Measurements from ENCODE around the gene AUTS2.

Gene AUTS2

GRCh38 chr7:70694434-70694970 lies 1096.2 kb downstream of the AUTS2 start:
- DNase-seq = no peak

GRCh38 chr7:70694971-70695794 lies 1096.9 kb downstream of the AUTS2 start:
- DNase-seq = no peak

GRCh38 chr7:70695795-70696083 lies 1097.5 kb downstream of the AUTS2 start:
- DNase-seq = no peak

DNA sequence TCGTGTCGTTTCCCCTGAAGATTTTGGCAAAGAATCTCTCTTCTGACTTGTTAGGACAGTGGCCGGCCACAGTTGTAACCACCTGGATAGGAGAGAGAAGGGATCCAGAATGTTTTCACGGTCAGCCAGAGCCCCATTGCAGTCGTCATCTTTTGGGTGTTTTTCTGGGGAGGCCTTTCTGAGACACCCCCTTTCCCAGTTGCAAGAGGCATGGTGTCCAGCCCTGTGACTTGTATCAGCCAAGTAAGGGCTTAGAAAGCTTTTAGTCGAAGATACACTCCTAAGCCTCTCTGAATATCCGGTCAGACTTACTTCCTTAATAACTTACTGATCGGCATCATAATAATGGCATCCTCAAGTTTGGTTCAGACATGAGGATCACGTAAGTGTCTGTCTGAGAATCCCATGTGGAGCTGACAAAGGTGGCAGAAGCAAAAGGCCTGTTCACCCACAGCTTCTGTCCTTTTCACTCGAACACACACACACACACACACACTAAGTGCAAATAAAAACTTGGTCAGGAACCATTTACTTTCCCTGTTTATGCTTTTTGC lies 1098.0 kb downstream of the AUTS2 start:
- DNase-seq = no peak

DNA sequence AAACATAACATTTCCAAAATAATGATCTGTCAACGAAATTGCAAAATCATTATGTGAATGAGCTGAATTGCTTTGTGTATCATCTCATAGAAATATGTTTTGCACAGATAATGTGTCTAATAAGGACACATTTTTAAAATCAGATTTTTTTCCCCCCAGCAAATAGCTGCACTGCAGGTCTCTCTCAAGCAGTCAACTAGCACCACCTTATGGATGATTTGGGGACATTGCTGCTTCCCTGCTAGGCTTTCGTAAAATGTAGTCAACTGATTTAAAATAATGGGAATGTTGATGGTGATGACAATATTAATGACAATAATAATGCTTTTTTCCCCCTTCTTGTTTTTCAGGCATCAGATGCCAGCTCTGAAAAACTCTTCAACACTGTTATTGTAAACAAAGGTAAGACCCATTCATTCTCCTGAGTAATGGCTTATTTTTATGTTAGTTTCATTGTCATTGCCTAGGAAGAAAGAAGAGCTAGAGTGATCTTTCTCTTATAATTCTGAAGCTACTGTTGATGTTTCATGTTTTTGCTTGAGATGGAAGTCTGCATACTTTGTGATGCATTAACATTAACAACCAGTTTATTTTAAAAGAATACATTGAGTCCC lies 1100.1 kb downstream of the AUTS2 start:
- no peak for DNase-seq

GRCh38 chr7:70699271-70699670 lies 1101.0 kb downstream of the AUTS2 start:
- no peak for DNase-seq

- no peak for DNase-seq
Measured at GRCh38 chr7:70700055-70700940, 1102.0 kb downstream of the AUTS2 start.

- DNase-seq = no peak
Measured at GRCh38 chr7:70700941-70701425, 1102.7 kb downstream of the AUTS2 start.

DNA sequence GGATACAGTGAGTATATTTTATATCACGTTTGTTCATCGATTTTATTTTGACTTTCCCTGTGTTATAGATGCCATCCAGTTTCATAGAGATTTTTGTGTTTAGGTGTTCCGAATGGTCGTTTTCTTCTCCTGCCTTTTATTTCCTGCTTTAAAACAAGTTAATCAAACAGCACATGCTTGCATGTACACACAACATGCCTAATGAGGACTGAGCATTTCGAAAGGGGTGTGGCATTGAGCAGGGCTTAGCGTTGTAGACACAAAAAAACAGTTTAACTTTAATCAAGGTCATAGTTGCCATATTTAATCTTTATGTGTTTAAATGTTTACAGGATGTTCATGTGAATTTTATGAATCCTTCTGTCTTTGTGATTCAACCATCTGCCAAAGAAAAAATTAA lies 1103.2 kb downstream of the AUTS2 start:
- no peak for DNase-seq

DNA sequence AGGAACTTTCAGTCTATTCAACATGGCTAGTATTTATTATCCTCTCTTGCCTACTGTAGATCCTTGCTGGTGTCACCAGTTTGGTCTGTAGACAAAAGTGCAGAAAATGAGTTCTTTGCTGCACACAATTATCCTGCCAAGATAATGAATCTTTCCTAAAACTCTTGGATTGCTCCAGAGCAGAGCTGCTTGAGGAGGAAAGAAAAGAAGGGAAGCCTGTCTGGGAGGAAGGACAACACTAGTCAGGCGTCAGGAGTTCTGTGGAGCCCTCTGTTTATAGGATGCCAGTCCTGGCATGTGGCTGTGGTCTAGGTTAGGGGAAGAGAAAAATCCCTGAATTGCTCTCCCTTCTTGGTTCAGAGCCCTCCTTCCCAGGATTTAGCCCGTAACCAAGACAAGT lies 1103.7 kb downstream of the AUTS2 start:
- no peak for DNase-seq

- DNase-seq = no peak
Measured at GRCh38 chr7:70703785-70704184, 1105.5 kb downstream of the AUTS2 start.

GRCh38 chr7:70704831-70705346 lies 1106.6 kb downstream of the AUTS2 start:
- no peak for DNase-seq

DNA sequence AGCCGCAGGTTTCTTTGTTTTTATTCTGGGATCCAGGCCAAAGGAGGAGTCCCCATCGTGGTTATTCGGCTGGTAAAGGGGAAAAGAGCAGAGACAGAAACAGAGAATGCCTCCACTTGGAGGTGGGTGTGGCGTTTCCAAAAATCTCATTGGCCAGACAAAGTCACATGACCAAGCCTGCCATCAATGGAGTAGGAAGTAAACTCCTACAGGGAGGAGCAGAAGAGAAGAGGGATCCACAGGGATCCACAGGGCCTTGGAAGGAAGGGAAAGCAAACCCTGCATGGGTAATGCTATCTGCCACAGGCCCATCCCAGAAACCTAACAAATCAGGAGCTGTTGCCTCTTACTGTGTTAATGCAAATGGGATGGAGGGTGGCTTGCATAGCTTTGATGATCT lies 1107.9 kb downstream of the AUTS2 start:
- no peak for DNase-seq

DNA sequence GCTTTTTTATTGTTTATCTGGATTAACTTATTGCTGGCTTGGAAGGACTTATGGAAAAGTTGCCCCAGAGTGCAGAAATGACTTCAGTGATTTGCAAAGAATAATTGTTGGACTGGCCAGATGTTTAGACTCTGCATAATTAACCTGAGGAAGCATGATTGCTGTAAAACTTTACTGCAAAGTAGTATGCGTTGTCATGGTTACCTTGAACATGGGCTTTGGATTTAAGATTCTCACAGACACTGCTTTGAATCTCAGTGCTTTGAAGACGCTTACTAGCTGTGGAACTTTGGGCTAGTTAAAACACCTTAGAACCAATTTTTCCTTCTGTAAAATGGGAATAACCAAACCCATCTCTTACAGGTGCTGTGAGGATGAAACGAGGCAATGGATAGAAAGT lies 1108.4 kb downstream of the AUTS2 start:
- DNase-seq = no peak

DNA sequence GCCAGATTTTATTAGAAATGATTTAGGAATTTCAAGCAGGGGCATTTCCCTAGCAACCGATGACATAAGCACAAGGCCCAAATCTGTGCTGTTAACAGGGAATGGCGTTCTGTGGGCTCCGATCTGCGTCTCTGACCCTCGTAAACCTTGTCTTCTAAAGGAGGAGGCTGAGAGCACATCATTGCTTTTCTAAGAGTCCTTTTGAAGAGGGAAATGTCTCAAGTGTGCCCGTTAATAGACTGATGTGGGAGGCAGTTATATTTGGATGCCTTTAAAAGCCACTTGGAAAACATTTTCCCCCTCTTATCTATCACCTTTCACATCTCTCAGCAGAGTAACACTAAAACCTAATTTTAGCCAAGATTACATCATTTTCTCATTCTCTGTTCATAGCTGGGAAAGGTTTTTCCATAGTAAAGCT lies 1109.6 kb downstream of the AUTS2 start:
- no peak for DNase-seq

- DNase-seq = no peak
Measured at GRCh38 chr7:70710011-70710480, 1111.8 kb downstream of the AUTS2 start.

GRCh38 chr7:70710651-70711050 lies 1112.4 kb downstream of the AUTS2 start:
- DNase-seq = no peak

DNA sequence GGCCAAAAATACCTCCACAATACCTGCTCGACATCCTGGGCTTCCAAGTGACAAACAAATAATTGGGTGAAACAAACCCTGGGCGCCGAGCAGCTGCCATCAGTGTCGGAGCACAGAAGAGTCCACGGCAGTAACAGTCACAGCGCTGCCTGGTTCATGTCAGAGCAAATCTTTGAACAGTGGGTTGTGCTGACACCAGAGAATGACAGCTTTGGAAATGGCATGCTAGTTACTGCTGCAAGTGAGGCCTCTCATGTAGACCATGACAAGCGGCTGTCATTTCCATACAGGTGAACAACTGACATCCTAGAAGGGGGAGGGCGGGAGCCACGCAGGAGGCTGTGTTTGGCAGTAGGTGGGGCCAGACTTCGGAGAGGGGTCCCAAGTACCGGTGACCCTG lies 1113.2 kb downstream of the AUTS2 start:
- DNase-seq = peak; percentile 34

GRCh38 chr7:70712942-70713341 lies 1114.7 kb downstream of the AUTS2 start:
- peak; percentile 25 for DNase-seq

GRCh38 chr7:70714506-70715038 lies 1116.3 kb downstream of the AUTS2 start:
- no peak for DNase-seq

DNA sequence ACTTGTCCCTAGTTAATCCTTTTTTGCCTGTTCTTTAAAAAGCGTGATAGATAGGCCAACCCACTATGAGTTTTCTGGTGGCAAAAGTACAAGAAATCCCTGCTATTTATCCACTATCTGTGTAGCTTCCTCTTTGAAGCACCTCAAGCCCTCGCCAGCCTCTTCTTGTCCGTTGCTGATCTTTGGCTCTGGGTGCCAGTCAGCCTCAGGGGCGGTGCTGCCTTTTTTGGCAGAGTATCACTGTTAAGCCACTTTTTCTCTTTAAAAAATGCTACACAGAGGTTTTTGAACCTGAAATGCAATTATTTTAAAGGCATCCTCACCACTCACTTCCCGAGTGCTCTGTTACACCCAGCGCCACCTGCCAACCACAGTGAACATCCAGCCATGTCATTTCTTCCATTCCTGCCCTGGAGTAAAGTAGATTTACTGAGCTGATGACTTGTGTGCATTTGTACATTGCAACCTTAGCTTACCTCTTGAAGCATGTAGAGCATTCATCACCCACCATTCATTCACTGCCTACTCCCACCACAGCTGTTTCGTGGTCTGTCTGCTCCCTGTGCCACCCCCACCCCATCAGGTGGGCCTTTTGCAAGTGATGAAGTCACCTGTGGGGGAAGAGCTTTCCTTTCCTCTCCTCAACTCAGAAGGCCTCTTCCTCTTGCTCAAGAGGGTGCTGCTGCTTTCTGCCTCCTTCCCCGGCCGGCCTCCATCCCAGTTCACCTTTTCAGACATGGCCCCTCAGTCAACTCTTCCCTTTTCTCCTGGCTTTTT lies 1119.5 kb downstream of the AUTS2 start:
- no peak for DNase-seq

GRCh38 chr7:70719125-70719524 lies 1120.8 kb downstream of the AUTS2 start:
- no peak for DNase-seq

All from NCI-H510A (cell line).